ENCODE results near the gene NRCAM. TPM values are rescaled to one million over a fixed set of nuclear protein-coding genes. Genes with fewer than 3 reads are reported as not detected.

NRCAM gene
- total and polyA plus RNA-seq, 2 donors (not counting 1 experiment from before 2014, with no cell fraction given), result 0.75 to 4.6 TPM

DNA sequence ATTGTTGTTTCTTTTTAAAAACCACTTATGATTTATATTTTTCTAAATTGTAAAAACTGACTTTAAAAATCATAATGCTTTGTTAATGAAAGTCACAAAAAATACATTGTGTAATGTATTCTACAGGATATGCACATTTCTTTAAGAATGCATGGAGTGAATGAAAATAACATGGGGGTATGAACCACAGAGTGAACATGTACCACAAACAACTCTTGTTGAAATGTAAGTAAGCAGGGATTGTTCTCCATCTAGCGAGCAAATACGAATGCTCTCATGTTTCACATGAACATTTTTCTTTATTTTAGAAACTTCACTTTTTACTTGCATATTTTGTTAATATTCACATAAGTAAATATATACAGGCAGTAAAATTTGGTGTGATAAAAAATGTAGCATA, 290.5 kb downstream of the NRCAM start:
- no peaks in the 10 kb centered on the region for H3K9me3 ChIP-seq (ENCODE audit: control extremely low read depth in 1 of 3, control insufficient read depth in 2 of 3, insufficient read depth in 1 of 3, low read length in 2 of 3)
- no peak overlapping the region for H2AFZ ChIP-seq (ENCODE audit: insufficient read depth, low read depth, low read length, poor library complexity, severe bottlenecking)
- ChIA-PET CTCF (no interaction called here), POLR2A (no interaction called here)
- H3K9ac ChIP-seq (ENCODE audit: low read length), result no peak overlapping the region
- DNase-seq (no peak), ATAC-seq (ENCODE audit: low read depth) (no peak)
- H3K4me3 Mint-ChIP-seq, result no peak overlapping the region
- no peak overlapping the region for H3K4me3 ChIP-seq (ENCODE audit: control extremely low read depth in 1 of 5, extremely low read depth in 1 of 5, insufficient read depth in 1 of 5, low read depth in 2 of 5, low read length in 4 of 5)
- H3K27me3 Mint-ChIP-seq, result peaks cover 5% of the 10 kb centered on the region
- TF ChIP-seq, protein P1, sequence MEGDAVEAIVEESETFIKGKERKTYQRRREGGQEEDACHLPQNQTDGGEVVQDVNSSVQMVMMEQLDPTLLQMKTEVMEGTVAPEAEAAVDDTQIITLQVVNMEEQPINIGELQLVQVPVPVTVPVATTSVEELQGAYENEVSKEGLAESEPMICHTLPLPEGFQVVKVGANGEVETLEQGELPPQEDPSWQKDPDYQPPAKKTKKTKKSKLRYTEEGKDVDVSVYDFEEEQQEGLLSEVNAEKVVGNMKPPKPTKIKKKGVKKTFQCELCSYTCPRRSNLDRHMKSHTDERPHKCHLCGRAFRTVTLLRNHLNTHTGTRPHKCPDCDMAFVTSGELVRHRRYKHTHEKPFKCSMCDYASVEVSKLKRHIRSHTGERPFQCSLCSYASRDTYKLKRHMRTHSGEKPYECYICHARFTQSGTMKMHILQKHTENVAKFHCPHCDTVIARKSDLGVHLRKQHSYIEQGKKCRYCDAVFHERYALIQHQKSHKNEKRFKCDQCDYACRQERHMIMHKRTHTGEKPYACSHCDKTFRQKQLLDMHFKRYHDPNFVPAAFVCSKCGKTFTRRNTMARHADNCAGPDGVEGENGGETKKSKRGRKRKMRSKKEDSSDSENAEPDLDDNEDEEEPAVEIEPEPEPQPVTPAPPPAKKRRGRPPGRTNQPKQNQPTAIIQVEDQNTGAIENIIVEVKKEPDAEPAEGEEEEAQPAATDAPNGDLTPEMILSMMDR (IDR thresholded peaks at IDR 0.05), result no peak
- no peak for TF ChIP-seq EZH2 (IDR thresholded peaks at IDR 0.05; ENCODE audit: borderline replicate concordance, insufficient read depth, low read depth, low read length, poor library complexity, severe bottlenecking)
- H3K4me1 Mint-ChIP-seq, result no peaks in the 10 kb centered on the region
- H3K4me2 ChIP-seq (replicated peaks; ENCODE audit: low read depth, low read length, poor library complexity, severe bottlenecking), result no peak overlapping the region
- H3K27ac ChIP-seq (ENCODE audit: low read length in 2 of 2), result no peak overlapping the region
- no peaks in the 10 kb centered on the region for H3K4me1 ChIP-seq (ENCODE audit: control insufficient read depth in 2 of 2, insufficient read depth in 2 of 2, low read length in 2 of 2)
- no peaks in the 10 kb centered on the region for H3K27me3 ChIP-seq (replicated peaks in 1 of 4; ENCODE audit: control extremely low read depth in 1 of 4, control insufficient read depth in 3 of 4, insufficient read depth in 4 of 4, low read length in 3 of 4)
- H4K20me1 ChIP-seq (ENCODE audit: control insufficient read depth, insufficient read depth, low read length, poor library complexity, severe bottlenecking), result no peaks in the 10 kb centered on the region
- H3K79me2 ChIP-seq (ENCODE audit: control insufficient read depth, insufficient read depth, low read length), result no peaks in the 10 kb centered on the region
- H3K9me3 Mint-ChIP-seq (ENCODE audit: insufficient read depth), result peaks cover 3% of the 10 kb centered on the region
- no peak overlapping the region for H3K27ac Mint-ChIP-seq
- intact Hi-C loops (cut with micrococcal nuclease), result no loop called here
- WGBS (ENCODE audit: insufficient coverage), result no CpG with 5 or more reads among the region's 2 CpGs
- no peaks in the 10 kb centered on the region for H3K36me3 ChIP-seq (replicated peaks in 1 of 2; ENCODE audit: control extremely low read depth in 1 of 2, control insufficient read depth in 1 of 2, extremely low read depth in 1 of 2, insufficient read depth in 2 of 2, low read length in 1 of 2)

DNA sequence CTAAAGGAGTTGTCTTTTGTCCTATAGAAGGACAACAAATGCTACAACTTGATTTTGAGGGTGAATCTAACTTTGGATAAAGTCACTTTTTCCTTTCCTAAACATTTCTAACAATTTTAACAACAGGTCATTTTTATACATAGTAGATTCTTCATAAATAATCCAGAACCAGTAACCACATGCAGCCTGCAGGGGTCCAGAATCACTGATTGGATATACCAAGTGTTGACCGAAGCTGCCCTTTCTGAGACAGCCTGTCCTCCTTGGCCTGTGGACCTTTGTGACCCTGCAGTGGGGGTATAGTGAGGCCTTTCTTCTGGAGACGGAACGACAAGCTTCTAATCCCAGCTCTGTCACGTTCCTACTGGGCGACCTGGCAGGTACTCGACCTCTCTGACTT, 291.3 kb downstream of the NRCAM start:
- Mint-ChIP-seq H3K27ac (no peak overlapping the region), H3K4me1 (no peaks in the 10 kb centered on the region)
- no peak for ATAC-seq (ENCODE audit: low read depth)

More for the DNA sequence above, 291.3 kb downstream of the NRCAM start:
- no peaks in the 10 kb centered on the region for H3K79me2 ChIP-seq (ENCODE audit: control insufficient read depth, insufficient read depth, low read length)
- no peak overlapping the region for H2AFZ ChIP-seq (ENCODE audit: insufficient read depth, low read depth, low read length, poor library complexity, severe bottlenecking)
- TF ChIP-seq, protein P1 (IDR thresholded peaks at IDR 0.05), result no peak
- no peak for TF ChIP-seq EZH2 (IDR thresholded peaks at IDR 0.05; ENCODE audit: borderline replicate concordance, insufficient read depth, low read depth, low read length, poor library complexity, severe bottlenecking)
- H3K27ac ChIP-seq (ENCODE audit: low read length in 2 of 2), result no peak overlapping the region
- intact Hi-C loops (cut with micrococcal nuclease), result no loop called here
- CTCF ChIA-PET, result no interaction called here
- H3K4me3 ChIP-seq (ENCODE audit: control extremely low read depth in 1 of 5, extremely low read depth in 1 of 5, insufficient read depth in 1 of 5, low read depth in 2 of 5, low read length in 4 of 5), result no peak overlapping the region
- no peaks in the 10 kb centered on the region for H3K4me1 ChIP-seq (ENCODE audit: control insufficient read depth in 2 of 2, insufficient read depth in 2 of 2, low read length in 2 of 2)
- no peak overlapping the region for H3K4me2 ChIP-seq (replicated peaks; ENCODE audit: low read depth, low read length, poor library complexity, severe bottlenecking)
- Mint-ChIP-seq H3K9me3 (ENCODE audit: insufficient read depth) (peaks cover 3% of the 10 kb centered on the region), H3K4me3 (no peak overlapping the region), H3K27me3 (peaks cover 5% of the 10 kb centered on the region)
- no peaks in the 10 kb centered on the region for H3K36me3 ChIP-seq (replicated peaks in 1 of 2; ENCODE audit: control extremely low read depth in 1 of 2, control insufficient read depth in 1 of 2, extremely low read depth in 1 of 2, insufficient read depth in 2 of 2, low read length in 1 of 2)
- WGBS (ENCODE audit: insufficient coverage), result 67% methylated on average over 3 of the region's 6 CpGs
- H3K9me3 ChIP-seq (ENCODE audit: control extremely low read depth in 1 of 3, control insufficient read depth in 2 of 3, insufficient read depth in 1 of 3, low read length in 2 of 3), result no peaks in the 10 kb centered on the region
- H3K27me3 ChIP-seq (replicated peaks in 1 of 4; ENCODE audit: control extremely low read depth in 1 of 4, control insufficient read depth in 3 of 4, insufficient read depth in 4 of 4, low read length in 3 of 4), result no peaks in the 10 kb centered on the region
- POLR2A ChIA-PET, result no interaction called here
- H4K20me1 ChIP-seq (ENCODE audit: control insufficient read depth, insufficient read depth, low read length, poor library complexity, severe bottlenecking), result no peaks in the 10 kb centered on the region
- H3K9ac ChIP-seq (ENCODE audit: low read length), result no peak overlapping the region
- no peak for DNase-seq

Data from B cell (primary cell).